ENCODE results near the gene KRTAP10-4. TPM values are rescaled to one million over a fixed set of nuclear protein-coding genes. Genes with fewer than 3 reads are reported as not detected.

The KRTAP10-4 gene
- total RNA-seq, 1 donor from 2014 or later, result not detected

DNA sequence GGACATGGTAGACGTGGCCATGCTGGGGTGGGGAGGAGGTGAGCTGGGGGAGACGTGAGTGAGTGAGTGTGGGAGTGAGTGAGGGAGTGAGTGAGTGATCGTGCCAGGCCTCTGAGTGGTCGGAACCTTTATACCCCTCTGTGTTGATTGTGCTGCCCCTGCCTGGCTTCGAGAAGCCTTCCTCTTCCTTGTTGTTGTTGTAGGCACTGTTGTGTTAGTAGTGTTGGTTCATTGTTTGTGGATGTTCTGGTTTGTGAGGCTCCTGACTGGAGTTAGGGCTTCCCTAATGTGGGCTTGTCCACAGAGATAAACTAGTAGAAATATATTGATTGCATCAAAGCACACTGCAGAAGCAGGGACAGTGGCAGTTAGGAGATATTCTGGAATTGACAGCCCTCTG lies 14.8 kb upstream of the KRTAP10-4 start, which contains the start of gene KRTAP10-3:
TSS of gene KRTAP10-3 (minus strand) at position 101 of the 400 bp plus-strand sequence. CDS start at position 21, 80 bp downstream.
- no peaks in the 10 kb centered on the region for H3K36me3 ChIP-seq (ENCODE audit: control insufficient read depth, insufficient read depth, low read length)
- no peaks in the 10 kb centered on the region for H3K27me3 ChIP-seq (ENCODE audit: control insufficient read depth, insufficient read depth, low read length)
- DNase-seq (ENCODE audit: low read depth), result no peak
- TF ChIP-seq, protein P1, sequence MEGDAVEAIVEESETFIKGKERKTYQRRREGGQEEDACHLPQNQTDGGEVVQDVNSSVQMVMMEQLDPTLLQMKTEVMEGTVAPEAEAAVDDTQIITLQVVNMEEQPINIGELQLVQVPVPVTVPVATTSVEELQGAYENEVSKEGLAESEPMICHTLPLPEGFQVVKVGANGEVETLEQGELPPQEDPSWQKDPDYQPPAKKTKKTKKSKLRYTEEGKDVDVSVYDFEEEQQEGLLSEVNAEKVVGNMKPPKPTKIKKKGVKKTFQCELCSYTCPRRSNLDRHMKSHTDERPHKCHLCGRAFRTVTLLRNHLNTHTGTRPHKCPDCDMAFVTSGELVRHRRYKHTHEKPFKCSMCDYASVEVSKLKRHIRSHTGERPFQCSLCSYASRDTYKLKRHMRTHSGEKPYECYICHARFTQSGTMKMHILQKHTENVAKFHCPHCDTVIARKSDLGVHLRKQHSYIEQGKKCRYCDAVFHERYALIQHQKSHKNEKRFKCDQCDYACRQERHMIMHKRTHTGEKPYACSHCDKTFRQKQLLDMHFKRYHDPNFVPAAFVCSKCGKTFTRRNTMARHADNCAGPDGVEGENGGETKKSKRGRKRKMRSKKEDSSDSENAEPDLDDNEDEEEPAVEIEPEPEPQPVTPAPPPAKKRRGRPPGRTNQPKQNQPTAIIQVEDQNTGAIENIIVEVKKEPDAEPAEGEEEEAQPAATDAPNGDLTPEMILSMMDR (IDR thresholded peaks at IDR 0.05; ENCODE audit: insufficient read depth, low read length, severe bottlenecking), result no peak
- no peak within 1 kb of the TSS for H3K4me3 ChIP-seq (ENCODE audit: low read depth, low read length)
- no peak for FAIRE-seq

DNA sequence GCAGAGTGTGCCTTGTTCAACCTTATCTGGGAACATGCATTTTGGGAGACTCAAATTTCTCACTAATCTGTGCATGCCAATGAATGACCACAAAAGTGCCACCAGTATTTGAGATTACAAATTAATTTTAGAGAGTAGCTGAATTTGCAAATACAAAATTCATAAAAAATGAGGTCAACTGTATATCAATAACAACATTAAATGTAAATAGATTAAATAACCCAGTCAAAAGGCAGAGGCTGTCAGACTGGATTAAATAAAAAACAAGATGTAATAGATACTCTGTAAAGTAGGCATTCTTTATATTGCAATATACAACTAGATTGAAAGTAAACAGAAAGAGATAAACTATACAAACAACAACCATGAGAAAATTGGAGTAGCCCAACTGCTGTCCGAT lies 9.4 kb upstream of the KRTAP10-4 start:
- Histone ChIP-seq H3K27me3 (ENCODE audit: control insufficient read depth, insufficient read depth, low read length) (no peaks in the 10 kb centered on the region), H3K36me3 (ENCODE audit: control insufficient read depth, insufficient read depth, low read length) (no peaks in the 10 kb centered on the region), H3K4me3 (ENCODE audit: low read depth, low read length) (no peak overlapping the region)
- no peak for DNase-seq (ENCODE audit: low read depth)
- no peak for FAIRE-seq
- TF ChIP-seq, protein P1 (IDR thresholded peaks at IDR 0.05; ENCODE audit: insufficient read depth, low read length, severe bottlenecking), result no peak

DNA sequence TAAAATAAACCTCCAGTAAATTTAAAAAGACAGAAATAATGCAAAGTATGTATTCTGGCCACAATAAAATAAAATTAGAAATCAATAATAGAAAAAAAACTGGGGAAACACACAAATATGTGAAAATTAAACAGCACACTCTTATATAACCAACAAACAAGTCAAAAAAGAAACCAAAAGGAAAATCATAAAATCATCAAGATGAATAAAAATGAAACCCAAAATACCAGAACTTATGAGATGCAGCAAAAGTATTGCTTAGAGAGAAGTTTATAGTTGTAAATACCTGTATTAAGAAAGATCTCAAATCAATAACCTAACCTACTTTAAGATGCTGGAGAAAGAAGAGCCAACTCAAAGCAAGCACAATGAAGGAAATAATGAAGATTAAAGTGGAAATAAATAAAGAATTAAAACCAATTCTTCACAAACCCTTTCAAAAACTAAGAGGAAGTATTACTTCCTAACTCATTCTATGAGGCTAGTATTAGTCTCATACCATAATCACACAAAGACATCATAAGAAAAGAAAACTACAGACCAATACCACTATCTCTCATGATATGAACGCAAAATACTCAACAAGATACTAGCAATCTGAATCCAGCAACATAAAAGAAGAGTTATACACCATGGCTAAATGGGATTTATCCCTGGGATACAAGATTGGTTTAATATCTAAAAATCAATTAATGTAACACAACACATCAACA lies 8.5 kb upstream of the KRTAP10-4 start:
- no peaks in the 10 kb centered on the region for H3K27me3 ChIP-seq (ENCODE audit: control insufficient read depth, insufficient read depth, low read length)
- H3K36me3 ChIP-seq (ENCODE audit: control insufficient read depth, insufficient read depth, low read length), result no peaks in the 10 kb centered on the region
- H3K4me3 ChIP-seq (ENCODE audit: low read depth, low read length), result no peak overlapping the region
- no peak for DNase-seq (ENCODE audit: low read depth)
- TF ChIP-seq, protein P1 (IDR thresholded peaks at IDR 0.05; ENCODE audit: insufficient read depth, low read length, severe bottlenecking), result no peak
- no peak for FAIRE-seq

DNA sequence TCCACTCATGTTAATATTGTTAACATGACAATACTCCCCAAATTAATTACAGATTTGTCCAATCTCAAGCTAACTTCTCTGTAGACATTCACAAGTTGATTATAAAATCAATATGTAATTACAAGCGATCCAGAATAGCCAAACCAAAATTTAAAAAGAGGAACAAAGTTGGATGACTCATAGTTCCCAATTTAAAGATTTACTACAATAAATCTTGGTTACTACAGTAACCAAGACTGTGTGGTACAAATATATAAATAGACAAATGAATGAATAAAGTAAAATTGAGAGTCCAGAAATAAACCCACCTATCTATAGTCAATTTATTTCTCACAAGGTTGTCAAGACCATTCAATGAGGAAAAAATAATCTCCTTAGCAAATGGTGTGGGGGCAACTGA lies 7.1 kb upstream of the KRTAP10-4 start:
- FAIRE-seq, result no peak

DNA sequence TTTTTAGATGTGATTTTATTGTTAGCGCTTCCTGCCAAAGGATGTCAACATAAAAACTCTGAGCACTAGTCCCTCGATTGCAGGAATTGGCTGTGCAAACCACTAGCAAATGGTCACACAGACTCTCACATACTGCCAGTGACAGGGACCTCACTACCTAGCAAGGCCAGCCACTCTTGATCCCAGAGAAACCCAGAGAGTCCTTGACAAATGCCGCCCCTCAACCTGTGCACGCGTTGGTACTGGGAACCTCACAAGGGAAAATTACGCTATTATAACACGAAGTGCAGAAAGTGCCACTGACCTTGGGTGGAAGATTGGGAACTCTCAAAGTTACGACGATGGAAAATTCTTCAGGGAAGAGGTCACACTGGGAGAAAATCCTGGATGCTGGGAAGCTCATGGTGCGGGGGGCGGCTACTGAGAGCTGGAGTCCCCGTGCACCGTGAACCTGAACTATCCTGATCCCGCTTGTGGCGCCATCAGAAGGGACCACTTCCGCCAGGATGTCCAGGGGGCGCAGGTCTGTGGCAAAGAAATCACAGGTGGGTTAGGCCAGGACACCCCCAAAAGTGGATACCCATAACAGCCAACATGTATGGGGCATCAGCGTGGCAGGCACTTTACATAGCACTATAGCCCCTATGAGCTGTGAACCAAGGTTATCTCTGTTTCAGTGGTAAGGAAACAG lies 5.9 kb upstream of the KRTAP10-4 start:
- TF ChIP-seq, protein P1 (IDR thresholded peaks at IDR 0.05; ENCODE audit: insufficient read depth, low read length, severe bottlenecking), result no peak
- Histone ChIP-seq H3K4me3 (ENCODE audit: low read depth, low read length) (no peak overlapping the region), H3K27me3 (ENCODE audit: control insufficient read depth, insufficient read depth, low read length) (no peaks in the 10 kb centered on the region), H3K36me3 (ENCODE audit: control insufficient read depth, insufficient read depth, low read length) (no peaks in the 10 kb centered on the region)
- DNase-seq (ENCODE audit: low read depth), result no peak
- FAIRE-seq, result no peak

More for the DNA sequence above, 7.1 kb upstream of the KRTAP10-4 start:
- no peaks in the 10 kb centered on the region for H3K36me3 ChIP-seq (ENCODE audit: control insufficient read depth, insufficient read depth, low read length)
- TF ChIP-seq, protein P1 (IDR thresholded peaks at IDR 0.05; ENCODE audit: insufficient read depth, low read length, severe bottlenecking), result no peak
- DNase-seq (ENCODE audit: low read depth), result no peak
- no peak overlapping the region for H3K4me3 ChIP-seq (ENCODE audit: low read depth, low read length)
- H3K27me3 ChIP-seq (ENCODE audit: control insufficient read depth, insufficient read depth, low read length), result no peaks in the 10 kb centered on the region

Data from bronchial epithelial cell (primary cell).